Measurements from ENCODE around the gene STOML1. TPM values are rescaled to one million over a fixed set of nuclear protein-coding genes. Genes with fewer than 3 reads are reported as not detected.
A peak's percentile ranks its signal among the peaks of the same experiment; 100 is the strongest.

STOML1 gene
- total and polyA plus RNA-seq, 2 experiments from 2014 or later: 27.2 to 27.8 TPM

DNA sequence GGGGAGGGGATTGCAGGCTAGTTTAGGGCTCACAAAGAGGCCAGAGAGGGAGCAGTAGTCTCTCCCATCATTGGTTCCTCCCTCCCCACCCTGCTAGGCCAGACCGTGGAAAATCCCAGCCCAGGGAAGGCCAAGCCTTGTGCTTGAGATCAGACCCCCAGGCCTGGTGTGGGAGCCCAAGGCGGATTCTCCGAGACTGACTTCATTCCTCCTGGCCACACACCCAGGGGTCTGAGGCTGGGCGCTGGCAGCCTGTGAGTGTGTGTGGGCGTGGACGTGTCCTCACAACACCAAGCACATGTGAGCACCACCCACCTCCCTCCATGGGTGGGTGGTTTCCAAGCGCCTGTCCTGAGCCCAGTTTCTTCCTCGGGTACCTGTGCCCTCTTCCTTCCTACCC, 61.7 kb downstream of the STOML1 start:
- TF ChIP-seq EZH2 (IDR thresholded peaks at IDR 0.05; ENCODE audit: insufficient read depth, poor library complexity, severe bottlenecking): no peak
- no peak for TF ChIP-seq EZH2phosphoT487 (IDR thresholded peaks at IDR 0.05; ENCODE audit: insufficient read depth, low read depth)
- DNase-seq: peak; percentile 94
- Histone ChIP-seq H3K9ac (peak overlapping the region; percentile 90), H3K27me3 (replicated peaks; ENCODE audit: insufficient read depth) (no peaks in the 10 kb centered on the region), H3K79me2 (ENCODE audit: insufficient read depth) (peaks cover 91% of the 10 kb centered on the region), H3K4me1 (ENCODE audit: insufficient read depth) (peaks cover 64% of the 10 kb centered on the region), H3K9me2 (ENCODE audit: insufficient read depth) (no peaks in the 10 kb centered on the region), H2AFZ (no peak overlapping the region), H3K4me3 (peak overlapping the region; percentile 93), H3K9me3 (ENCODE audit: low read depth) (no peaks in the 10 kb centered on the region), H4K20me1 (ENCODE audit: insufficient read depth) (no peaks in the 10 kb centered on the region), H3K4me2 (ENCODE audit: unreplicated experiment) (peak overlapping the region; percentile 98), H3K36me3 (ENCODE audit: low read depth) (peaks cover 14% of the 10 kb centered on the region; the same call in 1 of the 2 replicates), H3F3A (ENCODE audit: insufficient read depth) (peaks cover 51% of the 10 kb centered on the region), H3K27ac (peak overlapping the region; percentile 94)
- WGBS, 2 experiments (ENCODE audit: low coverage in 1 of 2, low lambda C conversion rate in 2 of 2, missing lambda C conversion rate in 2 of 2): 0 to 3% methylated on average over 6 to 8 of the region's 8 CpGs
- in situ Hi-C loops (cut with MboI): no loop called here

DNA sequence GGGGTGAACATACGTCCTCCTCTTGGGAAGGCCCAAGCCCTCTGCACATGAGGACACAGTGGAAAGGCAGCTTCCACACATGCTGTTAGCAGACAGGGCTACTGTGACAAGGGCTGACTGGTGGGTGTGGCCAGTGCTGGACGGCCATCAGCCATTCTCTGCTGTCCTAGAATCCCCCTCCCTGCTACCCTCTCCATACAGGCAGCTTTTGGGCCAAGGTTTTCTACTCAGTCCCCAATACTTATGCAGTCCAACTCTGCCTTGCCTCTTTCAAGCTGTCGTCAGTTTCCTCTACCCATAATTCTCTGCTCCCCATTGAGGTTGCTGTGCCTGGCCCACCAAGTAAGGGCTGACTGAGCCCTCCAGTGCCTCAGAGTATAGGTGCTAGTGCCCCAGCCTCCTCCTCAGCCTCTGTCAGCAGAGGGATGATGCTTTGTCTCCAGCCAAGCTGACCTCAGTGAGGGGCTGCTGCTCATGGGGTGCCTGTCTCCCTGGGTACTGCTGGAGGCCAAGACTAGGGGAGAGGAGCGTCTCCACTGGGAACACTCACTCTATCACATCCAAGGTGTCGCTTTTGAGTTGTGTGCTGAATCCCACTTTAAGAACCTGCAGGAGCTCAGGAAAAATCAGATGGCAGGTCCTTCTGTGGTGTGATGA, 63.0 kb downstream of the STOML1 start:
- H3K4me1 ChIP-seq (ENCODE audit: insufficient read depth): peaks cover 66% of the 10 kb centered on the region
- no peak for TF ChIP-seq EZH2 (IDR thresholded peaks at IDR 0.05; ENCODE audit: insufficient read depth, poor library complexity, severe bottlenecking)
- no peak for TF ChIP-seq EZH2phosphoT487 (IDR thresholded peaks at IDR 0.05; ENCODE audit: insufficient read depth, low read depth)
- no peak overlapping the region for H2AFZ ChIP-seq
- H3K9me3 ChIP-seq (ENCODE audit: low read depth): no peaks in the 10 kb centered on the region
- no peaks in the 10 kb centered on the region for H3K27me3 ChIP-seq (replicated peaks; ENCODE audit: insufficient read depth)
- peak overlapping the region; percentile 93 for H3K4me3 ChIP-seq
- peak overlapping the region; percentile 94 for H3K27ac ChIP-seq
- H3K36me3 ChIP-seq (ENCODE audit: low read depth): peaks cover 11% of the 10 kb centered on the region; the same call in 1 of the 2 replicates
- WGBS, 2 experiments (ENCODE audit: low coverage in 1 of 2, low lambda C conversion rate in 2 of 2, missing lambda C conversion rate in 2 of 2): 44 to 49% methylated on average over 5 of the region's 5 CpGs
- DNase-seq: peak; percentile 67
- H3K4me2 ChIP-seq (ENCODE audit: unreplicated experiment): peak overlapping the region; percentile 98
- peaks cover 86% of the 10 kb centered on the region for H3K79me2 ChIP-seq (ENCODE audit: insufficient read depth)
- H4K20me1 ChIP-seq (ENCODE audit: insufficient read depth): no peaks in the 10 kb centered on the region
- peak overlapping the region; percentile 90 for H3K9ac ChIP-seq
- in situ Hi-C loops (cut with MboI): no loop called here
- peaks cover 62% of the 10 kb centered on the region for H3F3A ChIP-seq (ENCODE audit: insufficient read depth)
- no peaks in the 10 kb centered on the region for H3K9me2 ChIP-seq (ENCODE audit: insufficient read depth)

Other genes starting within 250 kb of the STOML1 start
- 8.1 and 10.4 TPM in 2 replicates for gene INSYN1, start 238.9 kb downstream of the STOML1 start, total RNA-seq (2014; rRNA removed; shearing (Covaris generic))
- gene INSYN1, start 238.9 kb downstream of the STOML1 start, polyA plus RNA-seq (2016; fragmentation: Nextera tagmentation; extraction: Ambion mirVana): 0.10 and 0.11 TPM in 2 replicates
- gene TBC1D21, start 118.7 kb downstream of the STOML1 start, total RNA-seq (2014; rRNA removed; shearing (Covaris generic)): not detected in 2 replicates
- not detected in 2 replicates for gene TBC1D21, start 118.7 kb downstream of the STOML1 start, polyA plus RNA-seq (2016; fragmentation: Nextera tagmentation; extraction: Ambion mirVana)
- gene LOXL1, start 65.8 kb downstream of the STOML1 start, total RNA-seq (2014; rRNA removed; shearing (Covaris generic)): 534 and 540 TPM in 2 replicates
- gene LOXL1, start 65.8 kb downstream of the STOML1 start, polyA plus RNA-seq (2016; fragmentation: Nextera tagmentation; extraction: Ambion mirVana): 396 and 401 TPM in 2 replicates
- gene PML, start 2.4 kb upstream of the STOML1 start, total RNA-seq (2014; rRNA removed; shearing (Covaris generic)): 55.3 and 74.7 TPM in 2 replicates
- 52.9 and 58.0 TPM in 2 replicates for gene PML, start 2.4 kb upstream of the STOML1 start, polyA plus RNA-seq (2016; fragmentation: Nextera tagmentation; extraction: Ambion mirVana)
- not detected in 2 replicates for gene GOLGA6A, start 90.3 kb upstream of the STOML1 start, total RNA-seq (2014; rRNA removed; shearing (Covaris generic))
- not detected in 2 replicates for gene GOLGA6A, start 90.3 kb upstream of the STOML1 start, polyA plus RNA-seq (2016; fragmentation: Nextera tagmentation; extraction: Ambion mirVana)
- not detected in 2 replicates for gene ISLR2, start 138.3 kb upstream of the STOML1 start, total RNA-seq (2014; rRNA removed; shearing (Covaris generic))
- gene ISLR2, start 138.3 kb upstream of the STOML1 start, polyA plus RNA-seq (2016; fragmentation: Nextera tagmentation; extraction: Ambion mirVana): 0.20 TPM in 1 of 2 replicates, not detected in the other
- gene ISLR, start 181.4 kb upstream of the STOML1 start, total RNA-seq (2014; rRNA removed; shearing (Covaris generic)): 110 and 127 TPM in 2 replicates
- gene ISLR, start 181.4 kb upstream of the STOML1 start, polyA plus RNA-seq (2016; fragmentation: Nextera tagmentation; extraction: Ambion mirVana): 124 and 125 TPM in 2 replicates
- gene STRA6, start 210.5 kb upstream of the STOML1 start, total RNA-seq (2014; rRNA removed; shearing (Covaris generic)): not detected in 2 replicates
- 0.22 TPM in 1 of 2 replicates, not detected in the other for gene STRA6, start 210.5 kb upstream of the STOML1 start, polyA plus RNA-seq (2016; fragmentation: Nextera tagmentation; extraction: Ambion mirVana)
- gene CCDC33, start 244.0 kb upstream of the STOML1 start, total RNA-seq (2014; rRNA removed; shearing (Covaris generic)): not detected in 2 replicates
- gene CCDC33, start 244.0 kb upstream of the STOML1 start, polyA plus RNA-seq (2016; fragmentation: Nextera tagmentation; extraction: Ambion mirVana): not detected in 2 replicates

Measured in GM23248 (cell line).